ENCODE measurements around the gene SLC4A4. TPM values are rescaled to one million over a fixed set of nuclear protein-coding genes. Genes with fewer than 3 reads are reported as not detected.

SLC4A4 gene
- total RNA-seq, 1 donor from 2014 or later, result 37.7 TPM

- Mint-ChIP-seq H3K36me3 (ENCODE audit: unreplicated experiment) (peaks cover 6% of the 10 kb centered on the region), H3K4me3 (ENCODE audit: unreplicated experiment) (no peak overlapping the region), H3K4me1 (ENCODE audit: unreplicated experiment) (peaks cover 48% of the 10 kb centered on the region), H3K27me3 (ENCODE audit: unreplicated experiment) (no peaks in the 10 kb centered on the region), H3K9me3 (ENCODE audit: unreplicated experiment) (peaks cover 12% of the 10 kb centered on the region), H3K27ac (ENCODE audit: unreplicated experiment) (peak overlapping the region; percentile 73)
- TF ChIP-seq CTCF (IDR thresholded peaks at IDR 0.05), result no peak
- no peak for DNase-seq (ENCODE audit: extremely low spot score, unreplicated experiment)
These were observed 270.3 kb downstream of the SLC4A4 start for GRCh38 chr4:71609167-71609566.

GRCh38 chr4:71609651-71610050, 270.8 kb downstream of the SLC4A4 start:
- H3K4me1 Mint-ChIP-seq (ENCODE audit: unreplicated experiment), result peaks cover 47% of the 10 kb centered on the region

GRCh38 chr4:71614621-71615020, 275.8 kb downstream of the SLC4A4 start:
- no peak overlapping the region for H3K27ac Mint-ChIP-seq (ENCODE audit: unreplicated experiment)
- H3K9me3 Mint-ChIP-seq (ENCODE audit: unreplicated experiment), result peaks cover 23% of the 10 kb centered on the region
- no peak for TF ChIP-seq CTCF (IDR thresholded peaks at IDR 0.05)
- no peak for DNase-seq (ENCODE audit: extremely low spot score, unreplicated experiment)
- H3K36me3 Mint-ChIP-seq (ENCODE audit: unreplicated experiment), result peaks cover 20% of the 10 kb centered on the region
- no peak overlapping the region for H3K4me3 Mint-ChIP-seq (ENCODE audit: unreplicated experiment)
- H3K27me3 Mint-ChIP-seq (ENCODE audit: unreplicated experiment), result no peaks in the 10 kb centered on the region
- H3K4me1 Mint-ChIP-seq (ENCODE audit: unreplicated experiment), result peaks cover 8% of the 10 kb centered on the region

More at GRCh38 chr4:71609651-71610050, 270.8 kb downstream of the SLC4A4 start:
- DNase-seq (ENCODE audit: extremely low spot score, unreplicated experiment), result no peak
- no peak overlapping the region for H3K27ac Mint-ChIP-seq (ENCODE audit: unreplicated experiment)
- H3K36me3 Mint-ChIP-seq (ENCODE audit: unreplicated experiment), result peaks cover 9% of the 10 kb centered on the region
- no peak overlapping the region for H3K4me3 Mint-ChIP-seq (ENCODE audit: unreplicated experiment)
- H3K27me3 Mint-ChIP-seq (ENCODE audit: unreplicated experiment), result no peaks in the 10 kb centered on the region
- peaks cover 12% of the 10 kb centered on the region for H3K9me3 Mint-ChIP-seq (ENCODE audit: unreplicated experiment)
- TF ChIP-seq CTCF (IDR thresholded peaks at IDR 0.05), result no peak

GRCh38 chr4:71616168-71616811, 277.5 kb downstream of the SLC4A4 start:
- H3K9me3 Mint-ChIP-seq (ENCODE audit: unreplicated experiment), result peaks cover 29% of the 10 kb centered on the region
- peaks cover under 1% of the 10 kb centered on the region for H3K4me1 Mint-ChIP-seq (ENCODE audit: unreplicated experiment)
- H3K27ac Mint-ChIP-seq (ENCODE audit: unreplicated experiment), result no peak overlapping the region
- no peak overlapping the region for H3K4me3 Mint-ChIP-seq (ENCODE audit: unreplicated experiment)
- no peak for DNase-seq (ENCODE audit: extremely low spot score, unreplicated experiment)
- H3K36me3 Mint-ChIP-seq (ENCODE audit: unreplicated experiment), result peaks cover 20% of the 10 kb centered on the region
- TF ChIP-seq CTCF (IDR thresholded peaks at IDR 0.05), result no peak
- no peaks in the 10 kb centered on the region for H3K27me3 Mint-ChIP-seq (ENCODE audit: unreplicated experiment)
